Measurements from ENCODE around the gene GSTA3.

Gene GSTA3

GRCh38 chr6:52937908-52938307, 28.4 kb upstream of the GSTA3 start:
- H3K27ac ChIP-seq: no peak overlapping the region
- TF ChIP-seq CTCF (IDR thresholded peaks at IDR 0.05): no peak
- no peak for TF ChIP-seq ZFX (IDR thresholded peaks at IDR 0.05; ENCODE audit: borderline replicate concordance)

- H3K27ac ChIP-seq: no peak overlapping the region
- TF ChIP-seq CTCF (IDR thresholded peaks at IDR 0.05): no peak
- TF ChIP-seq ZFX (IDR thresholded peaks at IDR 0.05; ENCODE audit: borderline replicate concordance): no peak
Measured at GRCh38 chr6:52933778-52934177, 24.3 kb upstream of the GSTA3 start.

- TF ChIP-seq CTCF (IDR thresholded peaks at IDR 0.05): no peak
- no peak for TF ChIP-seq ZFX (IDR thresholded peaks at IDR 0.05; ENCODE audit: borderline replicate concordance)
- no peak overlapping the region for H3K27ac ChIP-seq
Measured at GRCh38 chr6:52931351-52931750, 21.9 kb upstream of the GSTA3 start.

- no peak for TF ChIP-seq ZFX (IDR thresholded peaks at IDR 0.05; ENCODE audit: borderline replicate concordance)
- TF ChIP-seq CTCF (IDR thresholded peaks at IDR 0.05): no peak
- peak overlapping the region; percentile 33 for H3K27ac ChIP-seq
Measured at GRCh38 chr6:52929321-52930164, 20.0 kb upstream of the GSTA3 start.

- H3K27ac ChIP-seq: no peak overlapping the region
- TF ChIP-seq CTCF (IDR thresholded peaks at IDR 0.05) (no peak), ZFX (IDR thresholded peaks at IDR 0.05; ENCODE audit: borderline replicate concordance) (no peak)
Measured at GRCh38 chr6:52927451-52927850, 18.0 kb upstream of the GSTA3 start.

GRCh38 chr6:52925919-52926792, 16.7 kb upstream of the GSTA3 start:
- H3K27ac ChIP-seq: 0 out of 2 replicates have a peak overlapping the region, but pooled peaks have one; percentile 4
- TF ChIP-seq CTCF (IDR thresholded peaks at IDR 0.05) (no peak), ZFX (IDR thresholded peaks at IDR 0.05; ENCODE audit: borderline replicate concordance) (no peak)

Data from 22Rv1 (cell line).